GM19372 (cell line): ENCODE data around the gene MTIF3.
"Not testable (repeated sequence)": the region's sequence is repeated elsewhere in the genome, so short reads cannot be mapped to it uniquely, and the experiment has no call there.

Experiments
- ATAC-seq: cut with Tn5 transposase; IDR thresholded peaks from one replicate; pipeline ENCODE4 v1.9.1; 2021; ENCODE audit warnings: mild to moderate bottlenecking, low read depth, moderate library complexity; ENCODE audit not compliant: unreplicated experiment

MTIF3 gene

GRCh38 chr13:27421101-27421871 lies 29.1 kb downstream of the MTIF3 start:
- ATAC-seq, result no peak

- no peak for ATAC-seq
These were observed 31.0 kb downstream of the MTIF3 start for GRCh38 chr13:27419328-27419727.

GRCh38 chr13:27415116-27415515 lies 35.2 kb downstream of the MTIF3 start:
- no peak for ATAC-seq

- ATAC-seq, result no peak
These were observed 39.0 kb downstream of the MTIF3 start for GRCh38 chr13:27411341-27411740.

- ATAC-seq, result no peak
These were observed 41.4 kb downstream of the MTIF3 start for GRCh38 chr13:27409013-27409412.

GRCh38 chr13:27408074-27408473 lies 42.3 kb downstream of the MTIF3 start:
- ATAC-seq, result no peak

- ATAC-seq, result no peak
These were observed 44.0 kb downstream of the MTIF3 start for GRCh38 chr13:27406178-27406939.

GRCh38 chr13:27405546-27406134 lies 44.7 kb downstream of the MTIF3 start:
- no peak for ATAC-seq

- no peak for ATAC-seq
These were observed 45.7 kb downstream of the MTIF3 start for GRCh38 chr13:27404680-27405079.

- no peak for ATAC-seq
These were observed 46.5 kb downstream of the MTIF3 start for GRCh38 chr13:27403727-27404385.

- ATAC-seq, result no peak
These were observed 47.1 kb downstream of the MTIF3 start for GRCh38 chr13:27403203-27403678.

GRCh38 chr13:27401210-27401609 lies 49.2 kb downstream of the MTIF3 start:
- ATAC-seq, result no peak

- ATAC-seq, result not testable (repeated sequence)
These were observed 50.0 kb downstream of the MTIF3 start for GRCh38 chr13:27400405-27400804.

GRCh38 chr13:27398360-27398759 lies 52.0 kb downstream of the MTIF3 start:
- ATAC-seq, result no peak

- ATAC-seq, result no peak
These were observed 54.0 kb downstream of the MTIF3 start for GRCh38 chr13:27396252-27396846.

GRCh38 chr13:27395007-27395510 lies 55.3 kb downstream of the MTIF3 start:
- ATAC-seq, result no peak

GRCh38 chr13:27393101-27393500 lies 57.3 kb downstream of the MTIF3 start:
- ATAC-seq, result no peak

GRCh38 chr13:27391471-27391870 lies 58.9 kb downstream of the MTIF3 start:
- no peak for ATAC-seq

GRCh38 chr13:27389891-27390290 lies 60.5 kb downstream of the MTIF3 start:
- ATAC-seq, result no peak

GRCh38 chr13:27388241-27388640 lies 62.1 kb downstream of the MTIF3 start:
- no peak for ATAC-seq
